Small intestine (tissue), 7 donors: ENCODE data around the gene TNPO3. TPM values are rescaled to one million over a fixed set of nuclear protein-coding genes. Genes with fewer than 3 reads are reported as not detected.
"Not testable (repeated sequence)": the region's sequence is repeated elsewhere in the genome, so short reads cannot be mapped to it uniquely, and the experiment has no call there.

ENCODE experiments used
- DNase-seq, 2 donors: peaks; one replicate each; pipeline versions ENCODE4 v3.0.0 to v3.0.0-alpha.2; 2013
- FAIRE-seq: peaks from 2 replicates; lab custom pipeline; 2012; peaks lifted over from hg19 to GRCh38; lab: Jason Lieb, UNC
- H3K27ac ChIP-seq, 3 donors: one replicate each; pipeline ENCODE4 v1.5.1; 2013; ENCODE audit warnings: low read length in 2 of 3, mild to moderate bottlenecking in 2 of 3, control low read depth in 1 of 3, inconsistent platforms in 1 of 3, low read depth in 1 of 3, moderate library complexity in 1 of 3
- H3K27me3 ChIP-seq, 3 donors: one replicate each; pipeline ENCODE4 v1.6.1; 2013; ENCODE audit warnings: low read length in 3 of 3, inconsistent platforms in 1 of 3; ENCODE audit not compliant: control insufficient read depth in 3 of 3, insufficient read depth in 3 of 3
- H3K36me3 ChIP-seq, 3 donors: one replicate each; pipeline ENCODE4 v1.6.1; 2013; ENCODE audit warnings: low read length in 3 of 3, inconsistent platforms in 1 of 3, low read depth in 1 of 3, mild to moderate bottlenecking in 1 of 3, moderate library complexity in 1 of 3; ENCODE audit not compliant: control insufficient read depth in 3 of 3, insufficient read depth in 2 of 3
- H3K4me1 ChIP-seq, 3 donors: one replicate each; pipeline ENCODE4 v1.6.1; 2013; ENCODE audit warnings: low read length in 2 of 3, inconsistent platforms in 1 of 3, low read depth in 1 of 3, mild to moderate bottlenecking in 1 of 3, moderate library complexity in 1 of 3; ENCODE audit not compliant: control insufficient read depth in 3 of 3, insufficient read depth in 2 of 3
- H3K4me3 ChIP-seq, 3 donors: one replicate each; pipeline ENCODE4 v1.5.1; 2013; ENCODE audit warnings: low read length in 3 of 3, control low read depth in 1 of 3, inconsistent platforms in 1 of 3, low read depth in 1 of 3, mild to moderate bottlenecking in 1 of 3, moderate library complexity in 1 of 3
- H3K9me3 ChIP-seq, 2 donors: one replicate each; pipeline ENCODE4 v1.6.1; 2013; ENCODE audit warnings: low read depth in 1 of 2, low read length in 1 of 2; ENCODE audit not compliant: control insufficient read depth in 2 of 2, insufficient read depth in 1 of 2
- WGBS, 3 donors: extraction: QIAGEN DNeasy Blood & Tissue Kit; methylation state at CpG; one replicate each; pipeline ENCODE4 v1.1.7; 2013; 5-methylcytosine and 5-hydroxymethylcytosine counted together
- polyA plus RNA-seq, 4 donors: library from polyadenylated mRNA; stranded (reverse) in 3 of 4; unstranded in 1 of 4; fragments of 200-250 nt in 3 of 4; fragments of 120-200 nt in 1 of 4; gene quantifications; one replicate each; pipeline versions ENCODE4 v1.2.1 to v1.2.3, GENCODE V29; 2013
- donor health status: healthy with polysubstance abuse.
- donor health status: control.
- donor health status: control.
- donor health status: Bipolar disorder and iron deficiency.
- donor health status: healthy.

The TNPO3 gene
- polyA plus RNA-seq, 4 donors, result 14.1 to 34.1 (median 17.2) TPM

DNA sequence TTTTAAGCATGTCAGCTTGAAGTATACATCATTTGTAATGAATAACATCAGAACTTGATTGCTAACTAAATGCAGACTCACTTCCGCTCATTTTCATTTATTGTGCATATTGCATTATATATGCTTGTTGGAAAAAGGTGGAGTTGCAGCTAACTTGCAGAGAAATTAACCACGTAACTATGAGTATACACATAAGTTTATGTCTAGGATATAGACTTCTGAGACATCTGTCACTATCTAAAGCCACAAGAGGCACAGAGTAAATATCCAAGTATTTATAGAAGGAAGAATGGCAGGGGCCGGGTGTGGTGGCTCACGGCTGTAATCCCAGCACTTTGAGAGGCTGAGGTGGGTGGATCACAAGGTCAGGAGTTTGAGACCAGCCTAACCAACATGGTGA, 47.3 kb downstream of the TNPO3 start:
- 88 to 90% (median 90%) methylated on average over 4 of the region's 4 CpGs for WGBS, 3 donors
- no peak for FAIRE-seq
- no peak for DNase-seq
- Histone ChIP-seq H3K9me3 (no peaks in the 10 kb centered on the region), H3K4me1 (no peaks in the 10 kb centered on the region), H3K27me3 (no peaks in the 10 kb centered on the region), H3K27ac (no peak overlapping the region), H3K4me3 (no peak overlapping the region), H3K36me3 (peaks cover 2 to 22% (median 5%) of the 10 kb centered on the region in 3 donors)

DNA sequence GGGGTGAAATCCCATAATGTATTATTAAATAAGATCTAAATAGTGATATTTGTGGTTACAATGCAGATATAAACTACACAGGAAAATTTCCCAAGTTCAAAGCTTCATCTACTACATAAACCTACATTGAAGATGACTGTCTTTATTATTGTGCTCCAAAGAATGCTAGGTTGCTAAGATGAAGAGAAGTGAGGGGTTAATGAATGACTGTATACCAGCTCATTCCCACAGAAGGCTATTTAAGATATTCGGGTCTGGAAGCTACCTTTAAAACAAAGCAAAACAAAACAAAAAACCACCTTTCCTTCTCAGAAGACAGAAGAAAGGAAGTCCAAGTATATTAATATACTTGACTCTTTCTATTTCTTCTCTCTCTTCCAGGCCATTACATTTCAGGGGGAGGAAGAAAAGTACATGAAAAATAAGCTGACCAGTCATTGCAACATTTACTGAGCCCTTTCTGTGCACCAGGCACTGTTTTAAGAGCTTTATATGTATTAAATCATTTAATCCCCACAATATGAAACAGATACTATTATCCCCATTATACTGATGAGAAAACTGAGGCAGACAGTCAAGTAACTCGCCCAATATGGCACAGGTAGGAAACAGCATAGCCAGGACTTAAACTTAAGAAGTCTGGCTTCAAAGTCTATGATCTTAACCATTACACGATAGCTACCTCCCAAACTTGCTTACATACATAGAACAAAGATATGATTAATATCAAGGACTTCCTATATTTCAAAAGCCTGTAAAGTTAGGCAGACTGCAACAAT, 48.1 kb downstream of the TNPO3 start:
- Histone ChIP-seq H3K4me1 (no peaks in the 10 kb centered on the region), H3K27ac (no peak overlapping the region), H3K9me3 (no peaks in the 10 kb centered on the region), H3K36me3 (peaks cover 2 to 22% (median 5%) of the 10 kb centered on the region in 3 donors), H3K4me3 (no peak overlapping the region), H3K27me3 (no peaks in the 10 kb centered on the region)
- 71 to 82% (median 77%) methylated on average over 3 of the region's 3 CpGs for WGBS, 3 donors
- DNase-seq (no peak), FAIRE-seq (no peak)

DNA sequence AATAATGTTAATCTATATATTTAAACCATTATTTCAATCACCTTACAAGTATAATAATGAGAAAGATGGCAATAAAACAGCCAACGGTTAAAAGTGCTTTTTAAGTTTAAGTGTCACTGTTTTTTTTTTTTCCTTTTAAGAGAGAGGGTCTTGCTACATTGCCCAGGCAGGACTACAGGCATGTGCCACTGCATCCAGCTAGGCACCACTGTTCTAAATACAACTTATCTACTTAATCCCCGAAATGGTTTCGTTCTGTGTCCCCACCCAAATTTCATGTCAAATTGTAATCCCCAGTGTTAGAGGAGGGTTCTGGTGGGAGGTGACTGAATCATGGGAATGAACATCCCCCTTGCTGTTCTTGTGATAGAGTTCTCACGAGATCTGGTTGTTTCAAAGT, 49.7 kb downstream of the TNPO3 start:
- no peak for FAIRE-seq

DNA sequence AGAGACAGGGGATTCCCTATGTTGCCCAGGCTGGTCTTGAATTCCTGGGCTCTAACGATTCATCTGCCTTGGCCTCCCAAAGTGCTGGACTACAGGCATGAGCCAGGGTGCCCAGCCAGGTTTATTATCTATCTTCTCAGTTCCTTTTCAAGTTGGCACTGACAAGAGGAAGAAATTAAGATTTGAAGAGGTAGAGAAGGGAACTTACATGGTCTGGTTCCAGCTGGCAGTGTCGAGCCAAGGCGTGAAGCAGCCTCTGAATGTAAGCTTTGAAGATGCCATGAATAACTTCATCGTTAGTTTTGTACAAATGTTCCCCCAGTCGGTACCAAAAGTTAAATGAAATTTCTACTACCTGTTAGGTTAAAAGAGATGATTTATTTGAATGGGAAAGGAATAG, 57.7 kb downstream of the TNPO3 start:
- WGBS, 3 donors, result 94 to 97% (median 96%) methylated on average over 5 of the region's 5 CpGs
- Histone ChIP-seq H3K4me3 (no peak overlapping the region), H3K4me1 (no peaks in the 10 kb centered on the region), H3K9me3 (no peaks in the 10 kb centered on the region), H3K36me3 (peaks cover 9 to 37% (median 12%) of the 10 kb centered on the region in 3 donors), H3K27me3 (no peaks in the 10 kb centered on the region), H3K27ac (no peak overlapping the region)
- no peak for DNase-seq
- FAIRE-seq, result no peak

More for the DNA sequence above, 49.7 kb downstream of the TNPO3 start:
- H3K9me3 ChIP-seq, result no peaks in the 10 kb centered on the region
- H3K4me3 ChIP-seq, result no peak overlapping the region
- 85 to 94% (median 90%) methylated on average over 4 of the region's 4 CpGs for WGBS, 3 donors
- no peaks in the 10 kb centered on the region for H3K4me1 ChIP-seq
- no peaks in the 10 kb centered on the region for H3K27me3 ChIP-seq
- peaks cover 6 to 20% (median 8%) of the 10 kb centered on the region in 3 donors for H3K36me3 ChIP-seq
- no peak for DNase-seq
- H3K27ac ChIP-seq, result no peak overlapping the region

DNA sequence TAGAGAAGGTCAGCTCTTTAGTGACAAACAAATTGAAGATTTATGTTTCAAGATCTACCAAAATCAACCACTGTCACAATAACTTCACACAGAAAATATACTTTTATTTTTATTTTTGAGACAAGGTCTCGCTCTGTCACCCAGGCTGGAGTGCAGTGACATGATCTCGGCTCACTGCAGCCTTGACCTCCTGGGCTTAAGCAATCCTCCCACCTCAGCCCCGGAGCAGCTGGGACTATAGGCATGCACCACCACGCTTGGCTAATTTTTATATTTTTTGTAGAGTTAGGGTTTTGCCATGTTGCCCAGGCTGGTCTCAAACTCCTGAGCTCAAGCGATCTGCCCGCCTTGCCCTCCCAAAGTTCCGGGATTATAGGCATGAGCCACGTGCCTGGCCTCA, 60.4 kb downstream of the TNPO3 start:
- 92 to 98% (median 95%) methylated on average over 8 of the region's 8 CpGs for WGBS, 3 donors

DNA sequence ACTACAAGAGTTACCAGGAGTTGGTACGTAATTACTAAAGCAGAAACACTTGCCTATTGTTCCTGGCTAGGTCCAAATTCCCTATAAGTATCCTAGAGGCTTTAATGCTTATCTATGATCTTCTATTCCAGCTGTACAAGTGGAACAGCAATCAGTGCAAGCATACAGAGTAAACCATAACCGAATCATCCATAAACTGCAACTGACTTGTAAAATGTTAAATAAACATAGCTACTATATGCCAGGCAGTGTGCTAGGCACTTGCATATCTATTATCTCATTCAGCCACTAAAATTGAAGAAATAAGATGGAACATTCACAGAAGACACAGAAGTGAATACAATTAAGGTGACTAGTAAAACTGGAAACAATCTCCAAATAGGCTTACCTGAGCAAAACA, 61.5 kb downstream of the TNPO3 start:
- no peaks in the 10 kb centered on the region for H3K9me3 ChIP-seq
- no peaks in the 10 kb centered on the region for H3K27me3 ChIP-seq
- H3K4me1 ChIP-seq, result no peaks in the 10 kb centered on the region
- no peak overlapping the region for H3K4me3 ChIP-seq
- DNase-seq (no peak), FAIRE-seq (no peak)
- 72 to 87% (median 80%) methylated on average over 2 of the region's 2 CpGs for WGBS, 3 donors
- H3K27ac ChIP-seq, result no peak overlapping the region
- H3K36me3 ChIP-seq, result peaks cover 4 to 30% (median 12%) of the 10 kb centered on the region in 3 donors

More for the DNA sequence above, 60.4 kb downstream of the TNPO3 start:
- not testable (repeated sequence) for H3K4me1 ChIP-seq, H3K9me3 ChIP-seq, H3K27ac ChIP-seq, FAIRE-seq, DNase-seq, H3K27me3 ChIP-seq, H3K4me3 ChIP-seq
- peaks cover 4 to 34% (median 12%) of the 10 kb centered on the region in 3 donors for H3K36me3 ChIP-seq

DNA sequence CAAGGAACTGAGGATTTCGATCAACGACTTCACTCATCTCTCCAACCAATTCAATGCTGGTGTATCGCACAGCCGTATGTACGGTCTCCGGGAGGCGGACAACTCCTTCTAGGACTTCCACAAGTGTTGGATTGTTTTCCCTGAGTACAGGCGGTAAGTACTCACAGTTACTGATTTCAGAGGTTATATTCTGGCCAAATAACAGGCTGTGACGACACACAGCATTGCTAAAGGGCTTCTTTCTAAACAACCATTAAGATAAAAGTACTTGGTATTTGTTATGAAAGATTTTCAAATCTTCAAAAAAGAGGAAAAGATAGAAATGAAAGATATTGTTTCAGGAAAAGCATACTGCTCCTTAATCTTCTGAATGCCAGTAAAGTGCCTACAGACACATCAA, 65.0 kb downstream of the TNPO3 start:
- peaks cover 2 to 31% (median 12%) of the 10 kb centered on the region in 3 donors for H3K36me3 ChIP-seq
- no peak for FAIRE-seq

DNA sequence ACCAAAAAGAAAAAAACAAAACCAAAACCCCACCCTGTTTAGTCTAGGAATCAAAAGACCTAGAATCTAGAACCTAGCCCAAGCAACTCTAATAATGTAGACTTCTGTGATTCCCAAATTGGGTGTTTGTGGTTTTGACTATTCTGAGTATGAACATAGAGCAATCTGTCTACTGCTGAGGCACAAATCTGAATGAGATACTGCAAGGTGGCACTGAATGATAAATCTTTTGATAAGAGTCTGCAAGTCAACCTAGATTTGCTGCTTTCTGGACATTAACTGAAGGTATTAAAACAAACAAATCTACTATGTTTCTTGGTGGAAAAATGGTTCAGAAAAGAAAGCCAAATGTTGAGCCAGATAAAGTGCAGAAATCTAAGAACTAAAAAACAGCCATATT, 66.5 kb downstream of the TNPO3 start:
- Histone ChIP-seq H3K27ac (no peak overlapping the region), H3K9me3 (no peaks in the 10 kb centered on the region), H3K27me3 (no peaks in the 10 kb centered on the region), H3K4me1 (no peaks in the 10 kb centered on the region), H3K4me3 (no peak overlapping the region), H3K36me3 (peaks cover 2 to 22% (median 6%) of the 10 kb centered on the region in 3 donors)
- no peak for DNase-seq
- no peak for FAIRE-seq

More for the DNA sequence above, 65.0 kb downstream of the TNPO3 start:
- no peaks in the 10 kb centered on the region for H3K4me1 ChIP-seq
- no peaks in the 10 kb centered on the region for H3K27me3 ChIP-seq
- no peak for DNase-seq
- H3K9me3 ChIP-seq, result no peaks in the 10 kb centered on the region
- WGBS, 3 donors, result 85 to 92% (median 87%) methylated on average over 9 of the region's 9 CpGs
- no peak overlapping the region for H3K4me3 ChIP-seq
- no peak overlapping the region for H3K27ac ChIP-seq
